H1 (cell line): ENCODE measurements around the gene INCENP. TPM values are rescaled to one million over a fixed set of nuclear protein-coding genes. Genes with fewer than 3 reads are reported as not detected.

Source experiments
- CTCF ChIA-PET: fragments of 300-600 bp; sonication (Branson Sonifier 250); formaldehyde crosslinking; loops from one replicate; lab custom pipeline; 2021; ENCODE audit not compliant: partially characterized antibody; lab: Charles Lee
- POLR2A ChIA-PET: fragments of 300-600 bp; sonication (Branson Sonifier 250); formaldehyde crosslinking; loops from one replicate; lab custom pipeline; 2021; ENCODE audit warnings: inconsistent platforms; ENCODE audit not compliant: partially characterized antibody; lab: Charles Lee
- DNase-seq, 2 experiments: peaks; one replicate each; pipeline versions ENCODE4 v3.0.0 to v3.0.0-alpha.2; 2010 to 2022; ENCODE audit warnings: low spot score in 2 of 2, low read depth in 1 of 2, mixed read lengths in 1 of 2
- FAIRE-seq: peaks from 2 replicates; lab custom pipeline; 2011; peaks lifted over from hg19 to GRCh38; lab: Jason Lieb, UNC
- H2AFZ ChIP-seq: 2 replicates; pipeline ENCODE4 v1.8.1; 2012; ENCODE audit warnings: low read length, inconsistent platforms
- H2AK5ac ChIP-seq: 2 replicates; pipeline ENCODE4 v1.6.1; 2013; ENCODE audit warnings: low read depth, low read length
- H2BK120ac ChIP-seq: replicated peaks from 2 replicates; pipeline ENCODE3; 2013; ENCODE audit warnings: low read depth, low read length, inconsistent platforms
- H2BK12ac ChIP-seq: 2 replicates; pipeline ENCODE4 v1.6.1; 2013; ENCODE audit warnings: low read depth, low read length
- H2BK15ac ChIP-seq: 2 replicates; pipeline ENCODE4 v1.6.1; 2013; ENCODE audit warnings: low read length
- H2BK20ac ChIP-seq: 2 replicates; pipeline ENCODE4 v1.6.1; 2013; ENCODE audit warnings: low read length
- H2BK5ac ChIP-seq: 2 replicates; pipeline ENCODE4 v1.6.1; 2013; ENCODE audit warnings: low read depth, low read length
- H3K14ac ChIP-seq: 2 replicates; pipeline ENCODE4 v1.6.1; 2013; ENCODE audit warnings: inconsistent platforms; ENCODE audit not compliant: insufficient read length
- H3K18ac ChIP-seq: 2 replicates; pipeline ENCODE4 v1.6.1; 2013; ENCODE audit warnings: low read length; ENCODE audit errors: extremely low read depth
- H3K23ac ChIP-seq: 2 replicates; pipeline ENCODE4 v1.6.1; 2013; ENCODE audit warnings: inconsistent platforms; ENCODE audit not compliant: insufficient read length
- H3K23me2 ChIP-seq: 2 replicates; pipeline ENCODE4 v1.6.1; 2013; ENCODE audit warnings: low read depth, low read length
- H3K27ac ChIP-seq: 2 replicates; pipeline ENCODE4 v1.6.1; 2011; ENCODE audit warnings: low read depth, low read length, inconsistent platforms
- H3K27me3 ChIP-seq, 4 experiments: replicated peaks in 1 of 4; 1 replicate in 1 of 4; 2 replicates in 3 of 4; pipeline versions ENCODE4 v1.6.1 to v1.8.1; 2011 to 2013; ENCODE audit warnings: low read length in 3 of 4, mild to moderate bottlenecking in 3 of 4, inconsistent platforms in 2 of 4, mixed read lengths in 2 of 4, moderate library complexity in 1 of 4; ENCODE audit not compliant: control insufficient read depth in 3 of 4, insufficient read depth in 3 of 4; ENCODE audit errors: extremely low read depth in 1 of 4
- H3K36me3 ChIP-seq, 4 experiments: 2 replicates each; pipeline versions ENCODE4 v1.6.1 to v1.8.1; 2011 to 2013; ENCODE audit warnings: mild to moderate bottlenecking in 4 of 4, low read length in 3 of 4, moderate library complexity in 2 of 4, control low read depth in 1 of 4, inconsistent platforms in 1 of 4; ENCODE audit not compliant: insufficient read depth in 4 of 4, control insufficient read depth in 2 of 4
- H3K4ac ChIP-seq: replicated peaks from 2 replicates; pipeline ENCODE3; 2013; ENCODE audit warnings: low read length, low read depth, mixed read lengths, inconsistent platforms; ENCODE audit not compliant: insufficient read length
- H3K4me1 ChIP-seq, 4 experiments: replicated peaks in 1 of 4; 1 replicate in 1 of 4; 2 replicates in 3 of 4; pipeline versions ENCODE4 v1.6.1 to v1.8.1; 2011 to 2013; ENCODE audit warnings: low read length in 3 of 4, inconsistent platforms in 2 of 4, mixed read lengths in 1 of 4; ENCODE audit not compliant: insufficient read depth in 4 of 4, control insufficient read depth in 3 of 4
- H3K4me2 ChIP-seq, 2 experiments: 2 replicates each; pipeline versions ENCODE4 v1.6.1 to v1.8.1; 2011 to 2013; ENCODE audit warnings: low read depth in 2 of 2, low read length in 2 of 2, control low read depth in 1 of 2, inconsistent platforms in 1 of 2, mild to moderate bottlenecking in 1 of 2; ENCODE audit not compliant: insufficient read depth in 1 of 2
- H3K4me3 ChIP-seq, 4 experiments: fragments of 200-600, 300-600 bp in 1 of 4; sonication (generic), shearing (Covaris generic), sonication (Bioruptor Twin) in 1 of 4; 2 replicates each; pipeline versions ENCODE4 v1.5.1 to v1.8.1; 2011 to 2016; ENCODE audit warnings: low read length in 4 of 4, low read depth in 3 of 4, control low read depth in 2 of 4, inconsistent platforms in 2 of 4, mild to moderate bottlenecking in 2 of 4, mixed read lengths in 1 of 4, moderate library complexity in 1 of 4; ENCODE audit not compliant: insufficient read depth in 2 of 4; ENCODE audit errors: extremely low read depth in 1 of 4
- H3K56ac ChIP-seq: replicated peaks from 2 replicates; pipeline ENCODE3; 2013; ENCODE audit warnings: low read depth, mild to moderate bottlenecking, mixed read lengths, low read length, inconsistent platforms; ENCODE audit not compliant: insufficient read length
- H3K79me1 ChIP-seq: 2 replicates; pipeline ENCODE4 v1.6.1; 2013; ENCODE audit warnings: low read depth, low read length, control low read depth
- H3K79me2 ChIP-seq, 2 experiments: 2 replicates each; pipeline versions ENCODE4 v1.6.1 to v1.8.1; 2012 to 2013; ENCODE audit warnings: low read length in 2 of 2, mild to moderate bottlenecking in 2 of 2, inconsistent platforms in 1 of 2; ENCODE audit not compliant: insufficient read depth in 2 of 2, control insufficient read depth in 1 of 2
- H3K9ac ChIP-seq, 4 experiments: replicated peaks in 1 of 4; 1 replicate in 1 of 4; 2 replicates in 3 of 4; pipeline versions ENCODE4 v1.6.1 to v1.8.1; 2011 to 2013; ENCODE audit warnings: low read depth in 3 of 4, low read length in 3 of 4, control low read depth in 2 of 4, mild to moderate bottlenecking in 2 of 4, moderate library complexity in 2 of 4, inconsistent platforms in 1 of 4; ENCODE audit errors: extremely low read depth in 1 of 4
- H3K9me3 ChIP-seq, 2 experiments: 2 replicates each; pipeline versions ENCODE4 v1.6.1 to v1.8.1; 2012 to 2013; ENCODE audit warnings: mild to moderate bottlenecking in 2 of 2, moderate library complexity in 2 of 2, control low read depth in 1 of 2, inconsistent platforms in 1 of 2, low read depth in 1 of 2, low read length in 1 of 2, mixed read lengths in 1 of 2; ENCODE audit not compliant: insufficient read depth in 2 of 2
- H4K20me1 ChIP-seq, 2 experiments: replicated peaks in 1 of 2; 2 replicates each; pipeline versions ENCODE3 to v1.8.1; 2011 to 2013; ENCODE audit warnings: inconsistent platforms in 2 of 2, low read length in 2 of 2, mild to moderate bottlenecking in 1 of 2; ENCODE audit not compliant: insufficient read depth in 2 of 2, control insufficient read depth in 1 of 2
- H4K5ac ChIP-seq: 2 replicates; pipeline ENCODE4 v1.6.1; 2013; ENCODE audit warnings: low read length, low read depth, mixed read lengths, inconsistent platforms; ENCODE audit not compliant: insufficient read length
- H4K8ac ChIP-seq: 2 replicates; pipeline ENCODE4 v1.8.0; 2013; ENCODE audit warnings: mild to moderate bottlenecking, moderate library complexity, low read length, inconsistent platforms; ENCODE audit not compliant: insufficient read depth; ENCODE audit errors: extremely low read depth
- H4K91ac ChIP-seq: replicated peaks from 2 replicates; pipeline ENCODE3; 2013; ENCODE audit warnings: low read length, mixed read lengths, inconsistent platforms; ENCODE audit not compliant: insufficient read length
- RAD21 ChIP-seq, 2 experiments: IDR thresholded peaks in 1 of 2; conservative IDR thresholded peaks in 1 of 2; 2 replicates each; pipeline ENCODE4 v1.6.1; 2011; ENCODE audit warnings: low read depth in 2 of 2, low read length in 2 of 2, improper control_type of control experiment in 1 of 2, inconsistent platforms in 1 of 2, mild to moderate bottlenecking in 1 of 2, moderate library complexity in 1 of 2
- WGBS, 2 experiments: shearing (Covaris generic) in 1 of 2; methylation state at CpG; one replicate each; pipeline versions ENCODE4 v1.1.6 to v1.1.7; 2013 to 2015; ENCODE audit warnings: low lambda C conversion rate in 2 of 2, mixed read lengths in 2 of 2, inconsistent platforms in 1 of 2, low coverage in 1 of 2, missing lambda C conversion rate in 1 of 2; ENCODE audit not compliant: insufficient replicate concordance in 2 of 2, insufficient coverage in 1 of 2, insufficient read length in 1 of 2; ENCODE audit errors: extremely low coverage in 1 of 2, missing lambda C conversion rate in 1 of 2; 5-methylcytosine and 5-hydroxymethylcytosine counted together
- polyA plus RNA-seq, 7 experiments: library from polyadenylated mRNA; depleted of rRNA in 3 of 7; stranded (reverse) in 5 of 7; unstranded in 2 of 7; fragments of >200 nt in 5 of 7; fragments of 200-250 nt in 2 of 7; gene quantifications; 1 replicate in 5 of 7; 2 replicates in 1 of 7; 4 replicates in 1 of 7; pipeline versions ENCODE4 v1.2.1 to v1.2.3, GENCODE V29; 2011 to 2013; ENCODE audit warnings: missing spikeins in 2 of 7, mixed read lengths in 2 of 7
- total RNA-seq: library from RNA; stranded (reverse); fragmentation: NEBNext Ultra II Directional; extraction: Animal tissue kit (Norgen Biotek cat#: 25700); gene quantifications from 2 replicates; pipeline ENCODE4 v1.2.1, GENCODE V29; 2021
- TF ChIP-seq, protein P1 (sequence below): IDR thresholded peaks from 2 replicates; pipeline ENCODE4 v1.6.1; 2011; ENCODE audit warnings: low read depth, mild to moderate bottlenecking, low read length; ENCODE audit not compliant: insufficient read depth
- TF ChIP-seq, protein P2 (sequence below): IDR thresholded peaks from 2 replicates; pipeline ENCODE4 v1.6.1; 2012; ENCODE audit warnings: low read length, inconsistent platforms

The INCENP gene
- total and polyA plus RNA-seq, 2 of the 8 experiments (the other 6 are each of a cell fraction or from before 2014, with no cell fraction given) = 25.4 to 132 TPM

DNA sequence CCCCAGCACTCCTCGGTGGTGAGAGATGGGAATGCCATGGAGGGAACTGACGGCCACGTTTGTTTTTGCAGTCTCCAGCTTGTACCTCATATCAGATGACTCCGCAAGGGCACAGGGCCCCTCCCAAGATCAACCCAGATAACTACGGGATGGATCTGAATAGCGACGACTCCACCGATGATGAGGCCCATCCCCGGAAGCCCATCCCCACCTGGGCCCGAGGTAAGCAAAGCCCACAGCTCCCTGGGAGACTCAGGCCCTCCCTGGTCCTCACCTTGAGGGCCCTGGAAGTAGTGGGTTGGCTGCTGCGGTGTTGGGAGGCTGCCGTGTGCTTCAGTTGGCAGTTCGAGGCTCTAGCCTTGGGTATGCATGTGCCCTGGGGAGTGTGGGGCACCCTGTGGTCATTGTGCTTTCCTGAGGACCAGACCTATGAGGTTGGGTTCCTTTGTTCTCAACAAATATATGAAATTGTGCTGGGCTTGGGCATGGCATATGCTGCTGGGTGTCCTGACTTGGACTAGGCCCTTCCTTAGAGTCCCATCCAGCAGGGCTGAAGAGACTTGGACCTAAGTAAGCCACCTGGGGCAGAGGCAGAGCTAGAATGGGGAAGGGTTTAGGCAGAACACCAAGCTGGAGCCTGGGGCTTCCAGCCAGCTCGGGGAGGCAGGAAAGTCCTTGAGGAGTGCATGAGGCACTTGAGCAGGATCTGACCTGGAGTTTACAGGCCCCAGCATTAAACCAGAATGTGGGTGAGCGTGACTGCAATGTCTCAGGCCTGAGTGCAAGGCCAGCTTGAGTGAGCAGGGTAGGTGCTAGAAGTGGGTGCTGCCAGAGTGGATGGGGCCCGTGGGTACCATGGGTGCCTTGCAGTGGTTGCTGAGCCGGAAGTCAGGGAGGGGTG lies 26.4 kb downstream of the INCENP start:
- Histone ChIP-seq H2BK120ac (no peak overlapping the region), H3K79me1 (no peaks in the 10 kb centered on the region), H3K4me2 (no peak overlapping the region), H3K4me1 (no peaks in the 10 kb centered on the region), H4K8ac (no peak overlapping the region), H3K18ac (no peak overlapping the region), H2BK5ac (no peak overlapping the region), H2AK5ac (no peak overlapping the region), H4K5ac (no peak overlapping the region), H2BK12ac (no peak overlapping the region), H4K20me1 (peaks cover 0 to 18% of the 10 kb centered on the region in 2 experiments), H3K27ac (no peak overlapping the region), H3K14ac (no peak overlapping the region), H4K91ac (no peak overlapping the region), H3K23ac (no peak overlapping the region), H3K4ac (no peak overlapping the region), H3K23me2 (no peaks in the 10 kb centered on the region), H3K4me3 (no peak overlapping the region), H3K27me3 (no peaks in the 10 kb centered on the region), H3K9me3 (no peaks in the 10 kb centered on the region), H3K79me2 (no peaks in the 10 kb centered on the region), H3K36me3 (peaks cover 25 to 70% (median 56%) of the 10 kb centered on the region in 4 experiments), H2BK20ac (no peak overlapping the region), H2AFZ (no peak overlapping the region), H3K56ac (no peak overlapping the region), H2BK15ac (no peak overlapping the region), H3K9ac (no peak overlapping the region)
- ChIA-PET POLR2A (no interaction called here), CTCF (interaction anchor here (0.9 to 1.6 kb wide), 4 partner anchors 7 to 57 kb away, joined by 3 to 6 read pairs (median 4); no protein-coding TSS in a partner anchor)
- FAIRE-seq = no peak
- no peak for DNase-seq
- 91% methylated on average over 17 of the region's 17 CpGs; no CpG with 5 or more reads in 1 of the 2 experiments for WGBS, 2 experiments
- TF ChIP-seq, protein P1, sequence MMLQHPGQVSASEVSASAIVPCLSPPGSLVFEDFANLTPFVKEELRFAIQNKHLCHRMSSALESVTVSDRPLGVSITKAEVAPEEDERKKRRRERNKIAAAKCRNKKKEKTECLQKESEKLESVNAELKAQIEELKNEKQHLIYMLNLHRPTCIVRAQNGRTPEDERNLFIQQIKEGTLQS = no peak
- TF ChIP-seq, protein P2, sequence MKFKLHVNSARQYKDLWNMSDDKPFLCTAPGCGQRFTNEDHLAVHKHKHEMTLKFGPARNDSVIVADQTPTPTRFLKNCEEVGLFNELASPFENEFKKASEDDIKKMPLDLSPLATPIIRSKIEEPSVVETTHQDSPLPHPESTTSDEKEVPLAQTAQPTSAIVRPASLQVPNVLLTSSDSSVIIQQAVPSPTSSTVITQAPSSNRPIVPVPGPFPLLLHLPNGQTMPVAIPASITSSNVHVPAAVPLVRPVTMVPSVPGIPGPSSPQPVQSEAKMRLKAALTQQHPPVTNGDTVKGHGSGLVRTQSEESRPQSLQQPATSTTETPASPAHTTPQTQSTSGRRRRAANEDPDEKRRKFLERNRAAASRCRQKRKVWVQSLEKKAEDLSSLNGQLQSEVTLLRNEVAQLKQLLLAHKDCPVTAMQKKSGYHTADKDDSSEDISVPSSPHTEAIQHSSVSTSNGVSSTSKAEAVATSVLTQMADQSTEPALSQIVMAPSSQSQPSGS = no peak
- no peak for TF ChIP-seq RAD21 (IDR thresholded peaks at IDR 0.05 in 1 of 2, conservative IDR thresholded peaks at IDR 0.05 in 1 of 2; ENCODE audit: low read depth in 2 of 2, low read length in 2 of 2)
